NCI-H2196 (cell line): ENCODE results near the gene UHMK1.

ENCODE experiments used
- DNase-seq: peaks from one replicate; lab custom pipeline; 2025; ENCODE audit not compliant: unreplicated experiment; lab: John Stamatoyannopoulos, UW

UHMK1 gene

DNA sequence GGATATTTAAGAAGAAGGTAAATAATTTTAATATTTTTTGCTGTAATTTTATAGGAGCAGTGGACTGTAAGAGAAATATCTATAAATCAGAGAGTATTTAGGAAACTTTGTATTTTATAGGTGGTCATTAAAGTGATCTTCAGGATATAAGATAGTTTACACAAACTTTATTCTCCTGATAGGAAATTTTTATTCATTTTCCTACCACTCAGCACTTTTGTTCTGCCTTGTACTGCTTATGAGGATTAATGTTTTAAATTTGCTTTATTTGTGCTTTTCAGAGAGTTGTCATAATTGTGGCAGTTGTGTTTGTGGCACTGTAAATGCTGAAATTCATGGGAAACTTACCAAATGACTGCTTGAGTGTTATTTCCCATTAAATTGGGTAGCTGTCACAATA is 29.7 kb downstream of the UHMK1 start:
- no peak for DNase-seq

DNA sequence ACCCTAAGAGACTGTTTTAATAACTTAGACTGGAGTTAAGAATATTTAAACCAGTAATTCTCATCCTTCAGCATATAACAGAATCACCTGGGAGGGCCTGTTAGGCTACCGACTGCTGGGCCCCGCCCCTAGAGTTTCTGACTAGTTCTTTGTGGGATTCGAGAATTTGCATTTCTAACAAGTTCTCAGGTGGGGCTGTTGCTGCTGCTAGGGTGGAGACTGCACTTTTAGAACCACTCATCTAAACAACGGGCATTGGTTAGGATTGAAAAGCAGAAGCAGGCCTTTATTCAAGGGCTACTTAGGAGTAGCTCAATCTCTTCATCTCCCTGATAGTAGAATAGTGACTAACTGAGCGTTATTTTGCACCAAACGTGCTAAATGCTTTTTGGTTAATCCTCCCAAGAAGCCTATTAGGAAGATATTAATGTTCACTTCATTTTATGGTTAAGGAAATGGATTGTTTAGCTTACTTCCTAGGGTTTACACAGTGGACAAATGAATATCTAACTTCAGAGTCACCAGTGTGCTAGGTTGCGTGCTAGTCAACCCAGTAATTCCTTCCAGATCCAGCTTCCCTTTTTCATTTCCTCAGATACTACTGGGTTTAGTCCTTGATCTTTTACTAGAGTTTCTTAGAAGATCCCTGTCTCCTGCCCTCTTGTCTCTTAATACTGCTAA is 32.8 kb downstream of the UHMK1 start:
- DNase-seq: no peak

DNA sequence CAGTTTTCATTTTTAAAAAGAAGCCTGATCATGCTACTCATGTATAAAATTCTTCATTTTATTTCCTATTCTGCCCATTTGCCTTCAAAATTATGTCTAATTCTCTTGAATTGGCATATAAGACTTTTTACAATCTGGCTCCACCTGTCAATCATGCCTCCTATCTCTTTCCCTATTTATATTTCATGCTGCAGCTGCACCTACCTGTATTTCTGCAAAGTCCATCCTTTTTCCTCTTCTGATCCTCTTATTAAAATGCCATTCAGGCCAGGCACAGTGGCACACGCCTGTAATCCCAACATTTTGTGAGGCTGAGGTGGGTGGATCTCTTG is 33.3 kb downstream of the UHMK1 start:
- no peak for DNase-seq

DNA sequence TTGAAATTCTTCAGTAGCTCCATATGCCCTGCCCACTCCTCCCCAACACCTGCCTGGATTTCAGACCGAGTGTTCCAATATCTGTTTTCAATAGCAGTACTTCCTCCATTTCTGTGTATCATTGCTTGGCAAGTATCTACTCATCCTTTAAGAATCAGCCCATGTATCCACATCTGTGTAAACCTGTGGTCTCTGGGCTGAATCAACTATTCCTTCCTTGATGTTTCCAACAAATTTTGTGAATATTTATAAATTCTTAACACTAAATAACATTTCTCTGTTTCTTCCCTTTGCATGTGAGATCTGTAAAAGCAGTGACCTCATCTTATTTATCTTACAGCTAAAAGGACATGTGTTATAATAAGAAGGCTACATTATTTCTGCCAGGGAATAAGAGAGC is 37.9 kb downstream of the UHMK1 start:
- DNase-seq: no peak

DNA sequence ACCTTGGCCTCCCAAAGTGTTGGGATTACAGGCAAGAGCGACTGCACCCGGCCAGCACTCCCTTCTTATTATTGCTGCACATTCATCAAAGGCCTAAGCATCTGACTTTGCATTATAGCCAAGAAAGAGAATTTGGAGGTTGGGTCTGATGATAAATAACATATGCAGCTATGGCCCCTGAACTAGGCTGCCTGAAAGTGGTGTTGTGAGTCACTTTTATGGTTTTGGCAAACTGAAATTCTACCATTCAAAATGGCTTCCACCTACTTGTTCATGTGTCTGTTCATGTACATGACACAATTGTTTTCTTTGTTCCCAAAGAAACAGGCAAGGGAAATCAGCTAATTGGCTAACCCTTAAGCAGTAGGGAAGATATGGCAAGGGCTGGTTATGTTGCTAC is 38.9 kb downstream of the UHMK1 start:
- DNase-seq: no peak

DNA sequence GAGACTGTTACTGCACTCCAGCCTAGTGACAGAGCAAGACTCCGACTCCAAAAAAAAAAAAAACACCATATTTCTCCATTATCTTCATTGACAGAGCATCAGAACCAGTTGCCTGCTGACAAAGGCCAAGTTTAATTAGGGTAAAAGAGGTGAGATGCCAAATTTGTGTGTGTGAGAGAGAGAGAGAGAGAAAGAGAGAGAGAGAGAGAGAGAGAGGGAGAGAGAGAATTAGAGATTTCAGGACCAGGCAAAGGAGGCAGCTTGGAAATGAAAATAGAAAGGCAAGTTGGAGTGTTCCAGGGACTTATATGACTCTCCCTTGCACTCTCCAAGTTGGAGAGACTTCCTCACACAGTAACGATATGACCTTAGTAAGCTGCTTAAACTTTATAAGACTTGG is 39.6 kb downstream of the UHMK1 start:
- DNase-seq: no peak

DNA sequence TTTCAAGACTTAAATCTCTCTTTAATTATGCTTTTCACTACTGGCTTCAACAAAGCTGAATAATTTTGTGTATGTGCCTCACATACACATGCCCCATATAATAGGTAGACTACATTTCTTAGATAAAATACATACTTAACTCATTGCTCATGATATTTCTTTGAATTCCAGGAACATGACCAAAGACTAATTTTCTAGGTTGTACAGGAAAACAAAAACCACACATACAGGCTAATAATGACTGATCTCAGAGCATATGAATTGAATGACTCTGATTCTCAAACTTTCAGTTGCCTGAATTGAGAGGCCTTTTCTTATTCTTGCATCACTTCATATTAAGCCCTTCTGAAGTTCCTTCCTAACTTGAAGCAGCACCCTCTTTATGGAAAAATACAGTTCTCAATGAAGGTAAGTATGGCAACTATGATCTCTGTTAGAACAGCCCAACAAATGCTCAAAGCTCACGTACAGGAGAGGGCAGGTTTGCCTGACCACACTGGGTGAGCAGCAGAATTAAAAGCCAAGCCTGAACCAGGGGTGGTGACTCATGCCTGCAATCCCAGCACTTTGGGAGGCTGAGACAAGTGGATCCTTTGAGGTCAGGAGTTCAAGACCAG is 41.3 kb downstream of the UHMK1 start:
- no peak for DNase-seq

DNA sequence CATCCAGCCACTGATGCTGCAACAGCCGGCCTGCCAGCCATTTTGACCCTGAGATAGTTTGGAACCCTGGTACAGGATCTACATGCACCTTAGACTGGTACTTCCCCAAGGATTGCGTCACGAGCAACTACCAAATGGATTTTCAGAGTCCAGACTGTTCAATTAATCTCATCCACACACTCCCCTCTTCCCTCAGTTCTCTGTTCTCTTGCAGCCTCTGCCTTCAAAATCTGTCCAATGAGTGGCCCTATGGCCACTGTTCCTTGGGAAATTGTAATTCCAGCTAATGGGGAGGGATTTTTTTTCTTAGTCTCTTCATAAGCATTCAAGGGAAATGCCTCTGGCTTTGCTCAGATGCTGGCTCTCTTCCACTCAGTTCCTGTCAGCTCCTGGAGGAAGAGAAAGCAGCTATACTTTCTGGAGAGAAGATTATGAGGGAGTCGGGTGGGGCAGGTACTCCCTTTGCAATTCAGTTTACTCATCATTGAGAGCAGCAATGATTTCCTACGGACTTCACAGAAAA is 44.1 kb downstream of the UHMK1 start:
- DNase-seq: no peak

DNA sequence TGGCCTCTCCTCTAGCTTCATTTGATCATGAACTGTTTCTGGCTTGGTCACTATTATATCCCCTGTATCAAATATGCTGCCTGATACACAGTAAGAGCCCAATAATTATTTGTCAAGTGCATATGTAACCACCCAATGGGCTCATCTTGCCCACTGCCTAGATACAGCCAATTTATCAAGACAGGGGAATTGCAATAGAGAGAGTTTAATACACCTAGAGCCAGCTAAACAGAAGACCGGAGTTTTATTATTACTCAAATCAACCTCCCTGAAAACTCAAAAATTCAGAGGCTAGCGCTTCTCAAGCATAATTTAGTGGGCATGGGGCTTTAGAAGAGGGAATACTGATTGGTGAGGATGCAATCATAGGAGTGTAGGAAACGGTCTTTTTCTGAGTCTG is 45.6 kb downstream of the UHMK1 start:
- no peak for DNase-seq

DNA sequence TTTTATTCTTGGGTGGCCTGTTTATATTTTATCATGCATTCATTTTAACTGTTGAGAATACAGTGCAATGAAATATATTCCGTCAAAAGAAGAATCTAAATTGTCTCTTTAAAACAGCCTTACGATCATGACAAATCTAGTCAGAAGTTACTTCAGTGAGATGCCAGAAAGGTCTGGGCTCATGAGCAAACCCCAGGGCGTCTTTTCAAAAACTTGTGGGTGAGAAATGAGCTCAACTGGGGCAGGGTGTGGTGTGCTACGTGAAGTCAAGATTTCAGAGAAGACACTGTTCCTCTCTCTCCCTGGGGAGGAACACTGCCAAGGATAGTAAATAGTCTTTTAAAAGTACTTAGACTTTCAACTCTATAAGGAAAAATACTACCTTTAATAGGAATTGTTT is 50.6 kb downstream of the UHMK1 start:
- no peak for DNase-seq

DNA sequence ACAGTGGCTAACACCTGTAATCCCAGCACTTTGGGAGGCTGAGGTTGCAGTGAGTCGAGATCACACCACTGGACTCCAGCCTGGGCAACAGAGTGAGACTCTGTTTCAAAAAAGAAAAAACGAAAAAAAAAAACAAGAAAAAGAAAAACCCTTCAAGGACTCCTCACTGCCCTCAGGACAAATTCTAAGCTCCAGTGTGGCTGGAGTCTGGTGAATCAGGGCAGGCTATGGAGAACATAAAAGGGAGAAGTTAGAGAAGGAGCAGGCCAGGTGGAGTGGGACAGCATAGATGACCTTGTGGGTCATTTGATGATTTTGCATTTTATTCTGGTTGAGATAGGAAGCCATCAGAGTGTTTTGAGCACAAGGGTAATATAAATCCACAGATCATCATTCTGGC is 51.4 kb downstream of the UHMK1 start:
- no peak for DNase-seq

DNA sequence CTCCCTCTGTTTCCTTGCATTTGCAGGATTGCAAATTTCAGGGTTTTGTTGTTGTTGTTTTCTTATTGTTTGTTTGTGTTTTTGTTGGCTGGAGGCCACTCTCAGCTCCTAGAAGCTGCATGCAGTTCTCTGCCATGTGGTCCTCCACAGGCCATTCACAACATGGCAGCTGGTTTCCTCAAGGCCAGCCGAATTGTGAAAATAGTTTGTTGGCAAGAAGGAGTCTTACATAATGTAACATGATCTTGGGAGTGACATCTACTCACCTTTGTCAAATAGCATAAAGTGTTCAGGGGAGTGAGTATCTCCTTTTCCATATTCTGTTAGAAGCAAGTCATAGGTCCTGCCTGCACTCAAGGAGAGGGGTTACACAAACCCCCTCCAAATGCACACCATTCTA is 53.3 kb downstream of the UHMK1 start:
- no peak for DNase-seq

DNA sequence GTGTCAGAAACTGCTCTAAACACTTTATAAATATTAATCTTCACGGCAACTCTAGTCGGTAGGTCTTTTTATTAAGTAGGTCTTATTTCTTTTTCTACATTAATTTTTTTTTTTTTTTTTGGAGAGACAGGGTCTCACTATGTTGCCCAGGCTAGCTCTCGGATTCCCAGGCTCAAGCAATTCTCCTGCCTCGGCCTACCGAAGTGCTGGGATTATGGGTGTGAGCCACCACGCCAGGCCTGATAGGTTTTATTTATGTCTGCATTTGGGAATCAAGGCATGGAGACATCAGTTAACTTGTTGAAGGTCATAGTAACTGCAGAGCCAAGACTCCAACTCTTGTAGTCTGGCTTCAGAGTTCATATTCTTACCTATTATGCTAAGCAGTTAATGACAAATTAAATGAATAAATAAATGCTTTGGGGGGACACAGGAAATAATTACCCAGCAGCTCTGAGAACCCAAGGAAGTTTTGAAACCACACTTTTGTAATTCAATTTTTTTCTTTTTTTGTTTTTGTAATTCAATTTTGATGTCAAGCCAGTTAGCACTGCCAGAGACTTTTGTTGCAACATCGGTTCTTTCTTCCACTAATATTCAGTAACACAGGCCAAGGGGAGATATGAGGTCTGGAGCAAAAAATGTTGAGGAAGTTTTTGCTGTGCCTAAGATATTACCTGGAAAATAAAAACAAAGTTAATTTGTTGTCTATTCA is 54.5 kb downstream of the UHMK1 start:
- DNase-seq: no peak

DNA sequence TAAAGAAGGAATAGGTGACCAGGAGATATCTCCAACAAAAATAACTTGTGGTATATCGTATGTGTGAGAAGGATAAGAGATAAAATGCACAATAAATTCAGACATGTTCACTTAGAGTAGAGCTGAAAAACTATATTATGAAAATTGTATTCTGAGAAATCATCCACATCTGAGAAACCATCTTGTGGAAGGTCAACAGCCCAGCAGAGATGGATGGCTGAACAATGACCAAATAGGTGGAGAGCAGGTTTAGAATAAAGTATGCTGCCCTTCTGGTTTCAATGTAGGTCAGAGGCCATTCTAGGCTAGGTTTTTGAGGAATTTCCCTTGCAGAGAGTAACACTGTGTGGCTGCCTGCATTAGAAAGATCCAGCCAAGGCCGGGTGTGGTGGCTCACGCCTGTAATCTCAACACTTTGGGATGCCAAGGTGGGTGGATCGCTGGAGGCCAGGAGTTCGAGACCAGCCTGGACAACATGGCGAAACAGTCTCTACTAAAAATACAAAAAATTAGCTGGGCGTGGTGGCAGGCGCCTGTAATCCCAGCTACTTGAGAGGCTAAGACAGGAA is 55.1 kb downstream of the UHMK1 start:
- DNase-seq: no peak

DNA sequence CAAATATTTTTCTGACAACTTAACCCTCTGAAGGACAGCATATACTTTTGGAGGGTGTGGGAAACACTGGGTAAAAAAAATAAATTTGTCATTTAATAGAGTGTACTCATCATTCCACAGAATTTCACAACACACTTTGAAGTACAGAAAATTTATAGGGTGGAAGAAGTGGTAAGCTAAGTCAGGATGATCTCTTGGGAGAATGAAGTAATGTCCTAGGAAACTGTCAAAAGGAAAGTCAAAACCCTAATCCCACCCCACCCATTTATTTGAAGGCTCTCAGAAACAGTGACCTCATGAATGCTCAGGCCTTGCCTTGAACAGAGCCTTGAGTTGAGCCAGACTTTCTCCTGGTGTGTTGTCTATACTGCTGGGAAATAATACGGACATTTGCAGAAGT is 56.6 kb downstream of the UHMK1 start:
- no peak for DNase-seq

DNA sequence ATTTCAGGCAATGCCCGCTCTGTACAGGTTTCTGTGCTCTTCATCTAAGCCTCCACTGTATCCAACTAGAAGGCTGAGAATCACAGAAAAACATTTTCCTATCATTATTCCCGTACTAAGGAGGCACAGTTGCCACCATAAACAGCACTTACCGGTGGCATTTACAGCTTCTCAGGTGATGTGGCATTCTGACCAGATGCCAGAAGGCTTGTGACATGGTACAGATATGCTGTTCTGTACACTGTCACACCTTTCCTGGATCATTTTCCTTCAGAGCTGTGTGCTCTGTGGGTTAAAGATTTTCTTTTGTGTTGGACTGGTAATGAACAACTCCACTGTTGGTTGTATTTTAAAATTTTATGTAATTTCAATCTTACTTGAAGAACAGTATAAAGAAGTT is 59.9 kb downstream of the UHMK1 start:
- DNase-seq: no peak

DNA sequence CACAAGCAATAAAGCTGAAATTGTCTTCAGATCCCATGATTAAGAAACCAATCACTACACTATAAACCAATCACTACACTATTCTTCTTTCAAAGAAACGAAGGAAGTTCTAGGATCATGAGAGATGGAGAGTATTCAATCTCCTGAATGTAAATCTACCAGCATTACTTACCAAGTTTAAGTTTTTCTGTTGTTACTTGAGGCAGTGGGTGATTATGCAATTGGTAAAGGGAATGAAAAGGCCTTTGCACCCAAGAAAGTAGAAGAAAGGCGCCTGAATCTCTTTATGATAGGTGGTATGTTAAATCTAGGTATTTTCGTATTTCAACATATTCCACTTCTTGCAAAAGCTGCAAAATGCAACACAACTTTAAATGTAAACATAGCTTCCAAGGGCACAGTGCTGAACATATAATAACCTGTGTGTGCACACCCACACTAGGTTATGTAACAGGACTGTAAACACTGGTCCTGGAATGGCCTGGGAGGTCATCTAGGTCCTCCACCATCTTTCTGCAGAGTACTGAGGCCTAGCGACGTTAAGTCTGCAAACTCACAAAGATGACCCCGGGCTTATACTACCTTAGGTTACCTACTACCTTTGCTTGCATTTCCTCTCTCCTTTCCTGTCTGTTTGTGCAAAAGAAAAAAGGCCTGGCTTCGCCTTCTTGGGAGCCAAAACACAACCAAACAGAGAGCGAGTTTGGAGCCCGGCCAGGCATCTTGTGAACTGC is 62.9 kb downstream of the UHMK1 start:
- DNase-seq: no peak

DNA sequence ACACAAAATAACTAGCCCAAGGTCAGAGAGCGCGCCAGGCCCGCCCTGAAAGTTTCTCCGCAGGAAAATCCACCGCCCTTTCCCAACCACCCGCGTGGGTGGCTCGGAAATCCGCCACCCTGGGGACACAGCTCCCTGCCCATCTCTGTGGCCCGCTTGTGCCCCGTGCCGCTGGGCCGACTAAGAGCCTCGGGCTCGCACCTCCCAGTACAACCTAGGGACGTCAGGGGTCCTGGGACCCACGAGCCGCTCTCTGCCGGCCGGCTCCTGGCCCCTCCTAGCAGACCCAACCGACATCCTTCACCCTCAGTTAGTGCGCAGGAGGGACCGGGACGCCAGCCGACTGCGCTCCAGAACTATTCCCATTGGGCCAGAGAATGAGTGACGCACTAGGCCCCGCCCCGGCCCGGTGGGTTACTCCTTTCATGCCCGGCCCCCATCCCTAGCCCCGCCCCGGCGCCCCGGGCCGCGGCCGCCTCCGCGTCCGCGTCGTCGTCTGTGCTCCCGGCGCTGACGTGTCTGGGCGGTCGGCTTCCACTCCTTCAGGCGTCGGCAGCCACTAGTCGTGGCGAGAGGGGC is 63.5 kb downstream of the UHMK1 start:
- peak; percentile 96 for DNase-seq

DNA sequence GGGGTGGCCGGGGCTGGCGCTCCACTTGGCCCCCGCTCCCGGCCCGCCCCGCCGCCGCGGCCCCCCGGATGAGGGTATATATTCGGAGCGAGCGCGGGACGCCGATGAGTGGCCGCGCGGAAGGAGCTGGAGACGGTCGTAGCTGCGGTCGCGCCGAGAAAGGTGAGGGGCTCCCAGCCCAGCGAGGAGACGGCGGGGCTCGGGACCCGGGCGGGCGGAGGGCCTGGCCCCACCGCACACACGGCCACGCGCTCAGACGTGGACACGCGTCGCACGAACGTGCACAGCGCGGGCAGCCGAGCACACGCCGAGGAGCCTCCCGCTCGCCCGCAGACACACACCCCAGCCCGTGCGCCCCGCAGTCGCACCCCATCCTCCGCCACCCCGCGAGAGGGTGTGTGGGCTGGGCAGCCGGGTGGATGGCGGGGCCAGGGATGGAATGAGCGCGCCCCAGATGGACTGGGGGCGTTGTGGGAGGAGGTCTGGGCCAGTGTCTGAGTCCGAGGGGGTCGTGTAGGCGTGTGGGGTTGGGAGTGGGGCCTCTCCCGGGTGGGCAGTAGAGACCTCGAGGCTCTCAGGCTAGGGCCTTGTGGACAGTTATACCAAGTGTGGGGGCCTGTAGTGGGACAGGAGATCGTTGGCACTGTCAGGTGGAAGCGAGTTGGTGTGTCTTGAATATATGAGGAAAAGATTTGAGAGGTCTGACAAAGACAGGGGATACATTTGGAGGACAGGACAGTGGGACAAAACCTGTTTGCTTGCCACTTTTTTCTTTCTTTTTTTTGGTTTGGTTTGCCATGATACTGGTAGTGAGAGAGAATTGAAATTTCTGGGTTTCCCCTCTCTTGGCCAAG is 64.2 kb downstream of the UHMK1 start, which contains the start of gene UAP1:
TSS of gene UAP1 (plus strand) at position 107 of the 854 bp plus-strand sequence. CDS start 4,347 bp downstream, outside the sequence.
- no peak for DNase-seq

DNA sequence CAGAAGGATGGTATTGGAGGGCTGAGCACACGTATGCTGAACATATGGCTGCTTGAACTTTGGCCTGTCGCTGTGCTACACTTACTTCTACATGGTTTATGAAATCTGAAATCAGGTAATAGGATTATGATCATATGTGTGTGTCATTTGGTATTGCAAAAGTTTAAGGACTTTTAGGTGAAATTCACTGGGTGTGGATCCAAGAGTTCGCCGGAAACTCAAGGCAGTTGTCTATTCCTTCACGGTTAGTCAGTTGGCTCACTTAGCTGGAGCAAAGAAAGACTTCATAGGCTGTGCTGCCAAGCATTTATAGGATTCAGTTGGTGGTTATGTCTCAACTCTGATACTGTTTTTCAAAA is 64.8 kb downstream of the UHMK1 start:
- no peak for DNase-seq
